NT2/D1 (cell line): ENCODE results near the gene RTEL1.

Source experiments
- SUZ12 ChIP-seq: IDR thresholded peaks from 2 replicates; pipeline ENCODE4 v1.6.1; 2011; ENCODE audit not compliant: insufficient read length, insufficient read depth; ENCODE audit errors: extremely low read depth
- YY1 ChIP-seq: IDR thresholded peaks from 2 replicates; pipeline ENCODE4 v1.6.1; 2011; ENCODE audit not compliant: insufficient read length, insufficient read depth

DNA sequence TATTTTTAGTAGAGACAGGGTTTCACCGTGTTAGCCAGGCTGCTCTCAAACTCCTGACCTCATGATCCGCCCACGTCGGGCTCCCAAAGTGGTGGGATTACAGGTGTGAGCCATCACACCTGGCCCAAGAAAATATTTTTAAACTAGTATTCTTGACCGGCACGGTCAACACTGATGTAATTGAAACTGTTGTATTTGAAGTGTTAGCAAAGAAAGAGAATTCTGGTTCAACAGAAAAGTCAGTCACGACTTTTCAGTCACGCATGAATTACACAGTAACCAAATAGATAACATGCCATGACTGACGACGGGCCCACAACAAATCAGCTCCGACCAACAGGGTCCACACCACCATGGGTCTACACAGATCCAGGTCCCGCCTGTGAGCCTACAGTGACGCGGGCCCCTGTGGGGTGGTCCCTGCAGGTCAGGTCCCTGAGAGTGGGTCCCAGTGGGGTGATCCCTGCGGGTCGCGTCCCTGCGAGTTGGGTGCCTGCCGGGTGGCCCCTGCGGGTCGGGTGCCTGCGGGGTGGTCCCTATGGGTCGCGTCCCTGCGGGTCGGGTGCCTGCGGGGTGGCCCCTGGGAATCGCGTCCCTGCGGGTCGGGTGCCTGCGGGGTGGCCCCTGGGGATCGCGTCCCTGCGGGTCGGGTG, 32.2 kb upstream of the RTEL1 start:
- TF ChIP-seq YY1 (no peak), SUZ12 (no peak)
